ENCODE measurements around the gene KCNQ1OT1. TPM values are rescaled to one million over a fixed set of nuclear protein-coding genes. Genes with fewer than 3 reads are reported as not detected.

KCNQ1OT1 gene
- total RNA-seq, 1 donor from 2014 or later = 1.6 TPM

DNA sequence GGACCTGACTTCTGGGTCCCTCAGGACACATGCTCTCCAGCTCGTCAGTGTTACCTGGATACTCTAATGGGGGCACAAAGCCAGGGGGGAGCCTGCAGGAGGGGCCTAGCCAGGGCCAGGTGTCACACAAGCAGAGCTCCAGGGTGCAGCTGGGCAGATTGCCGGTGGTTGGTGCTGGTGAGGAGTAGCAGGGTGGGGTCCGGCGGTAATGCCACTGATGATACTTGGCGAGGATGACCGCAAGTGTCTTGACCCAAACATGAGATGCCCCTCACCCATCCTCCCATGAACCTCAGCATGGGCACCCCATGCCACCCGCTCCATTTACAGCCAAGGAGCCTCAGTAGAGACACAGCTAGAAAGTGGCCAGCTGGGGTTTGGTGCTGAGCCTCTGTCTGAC is 15.1 kb upstream of the KCNQ1OT1 start:
- no peak overlapping the region for H3K27ac ChIP-seq
- no peaks in the 10 kb centered on the region for H3K36me3 ChIP-seq
- DNase-seq = no peak
- H3K9me3 ChIP-seq = no peaks in the 10 kb centered on the region
- no peaks in the 10 kb centered on the region for H3K4me1 ChIP-seq
- intact Hi-C loops (cut with DNase I) = no loop called here
- H3K4me3 ChIP-seq = no peak overlapping the region
- no peak for ATAC-seq
- H3K27me3 ChIP-seq (ENCODE audit: low read depth) = no peaks in the 10 kb centered on the region
- TF ChIP-seq, protein P1, sequence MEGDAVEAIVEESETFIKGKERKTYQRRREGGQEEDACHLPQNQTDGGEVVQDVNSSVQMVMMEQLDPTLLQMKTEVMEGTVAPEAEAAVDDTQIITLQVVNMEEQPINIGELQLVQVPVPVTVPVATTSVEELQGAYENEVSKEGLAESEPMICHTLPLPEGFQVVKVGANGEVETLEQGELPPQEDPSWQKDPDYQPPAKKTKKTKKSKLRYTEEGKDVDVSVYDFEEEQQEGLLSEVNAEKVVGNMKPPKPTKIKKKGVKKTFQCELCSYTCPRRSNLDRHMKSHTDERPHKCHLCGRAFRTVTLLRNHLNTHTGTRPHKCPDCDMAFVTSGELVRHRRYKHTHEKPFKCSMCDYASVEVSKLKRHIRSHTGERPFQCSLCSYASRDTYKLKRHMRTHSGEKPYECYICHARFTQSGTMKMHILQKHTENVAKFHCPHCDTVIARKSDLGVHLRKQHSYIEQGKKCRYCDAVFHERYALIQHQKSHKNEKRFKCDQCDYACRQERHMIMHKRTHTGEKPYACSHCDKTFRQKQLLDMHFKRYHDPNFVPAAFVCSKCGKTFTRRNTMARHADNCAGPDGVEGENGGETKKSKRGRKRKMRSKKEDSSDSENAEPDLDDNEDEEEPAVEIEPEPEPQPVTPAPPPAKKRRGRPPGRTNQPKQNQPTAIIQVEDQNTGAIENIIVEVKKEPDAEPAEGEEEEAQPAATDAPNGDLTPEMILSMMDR (IDR thresholded peaks at IDR 0.05) = no peak

DNA sequence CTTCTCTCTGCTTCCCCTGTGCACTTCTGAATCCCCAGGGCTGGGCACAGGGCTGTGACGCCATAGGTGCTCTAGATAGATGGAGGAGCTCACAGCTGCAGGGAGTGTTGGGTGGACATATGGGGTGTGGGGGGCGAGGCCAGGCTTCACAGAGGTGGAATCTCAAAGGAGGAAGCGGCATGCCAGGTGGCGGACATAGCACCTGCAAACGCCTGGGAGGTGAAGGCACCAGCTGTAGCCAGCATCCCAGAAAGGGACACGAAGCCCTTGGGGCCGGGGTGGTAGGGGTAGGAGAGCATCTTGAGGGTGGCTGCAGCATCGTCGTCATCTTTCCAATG is 14.6 kb upstream of the KCNQ1OT1 start:
- no peak for ATAC-seq
- Histone ChIP-seq H3K27ac (no peak overlapping the region), H3K27me3 (ENCODE audit: low read depth) (no peaks in the 10 kb centered on the region), H3K4me1 (no peaks in the 10 kb centered on the region), H3K36me3 (no peaks in the 10 kb centered on the region), H3K9me3 (no peaks in the 10 kb centered on the region), H3K4me3 (no peak overlapping the region)
- DNase-seq = no peak
- TF ChIP-seq, protein P1 (IDR thresholded peaks at IDR 0.05) = no peak
- intact Hi-C loops (cut with DNase I) = no loop called here

DNA sequence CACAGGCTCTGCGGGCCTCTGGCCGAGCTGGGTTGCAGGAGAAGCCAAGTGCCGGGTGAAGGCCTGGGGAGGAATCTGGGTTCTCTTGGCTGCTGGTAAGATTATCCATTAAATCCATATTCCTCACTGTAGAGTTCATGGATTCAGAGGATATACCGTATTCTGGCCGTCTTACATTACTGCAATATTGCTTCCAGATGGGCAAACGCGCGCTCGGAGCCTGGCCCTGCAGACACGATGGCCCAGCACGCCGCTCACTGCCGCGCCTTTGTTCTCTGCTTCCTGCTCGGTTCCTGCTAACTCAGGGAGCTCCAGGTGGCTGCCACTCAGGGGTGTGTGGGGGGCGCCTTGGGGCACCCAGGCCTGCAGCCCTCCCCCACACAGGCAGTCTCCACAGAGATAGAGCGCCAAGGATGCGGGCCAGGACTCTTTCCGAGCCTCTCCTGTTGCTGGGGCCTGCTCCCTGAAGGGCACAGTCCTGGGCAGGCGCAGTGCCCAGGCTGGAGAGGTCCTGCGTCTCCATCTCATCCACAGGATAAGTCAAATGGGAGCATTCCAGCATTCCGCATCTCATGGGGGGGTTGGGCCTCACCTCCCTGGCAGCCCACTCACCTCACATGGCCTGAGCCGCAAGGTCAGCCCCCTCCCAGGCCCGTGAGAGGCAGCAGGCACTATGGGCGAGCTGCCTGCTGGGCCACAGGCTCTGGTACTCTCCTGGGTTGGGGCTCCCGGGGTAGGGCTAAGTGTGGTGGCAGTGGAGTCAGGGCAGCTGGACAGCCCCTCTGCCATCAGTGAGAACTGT is 14.1 kb upstream of the KCNQ1OT1 start:
- ATAC-seq = no peak
- TF ChIP-seq, protein P1 (IDR thresholded peaks at IDR 0.05) = no peak
- no peak overlapping the region for H3K4me3 ChIP-seq

DNA sequence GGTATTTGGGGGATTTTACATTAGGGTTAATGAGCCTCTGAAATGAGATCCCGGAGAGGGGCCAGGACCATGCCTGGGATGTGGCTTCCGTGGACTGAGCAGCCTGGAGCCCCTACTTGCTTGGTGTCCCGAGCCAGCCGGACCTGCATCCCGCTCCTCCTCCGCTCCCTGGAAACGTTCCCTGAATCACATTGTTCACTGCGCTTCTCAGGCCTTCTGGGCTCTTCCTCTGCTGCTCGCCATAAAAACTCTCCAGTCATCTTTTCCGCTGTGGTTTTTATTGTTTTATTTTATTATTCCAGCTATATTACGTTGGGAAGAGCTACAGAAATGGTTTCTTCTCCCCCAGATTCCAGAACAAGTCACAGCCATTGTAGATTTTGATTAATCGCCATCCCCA is 13.3 kb upstream of the KCNQ1OT1 start:
- DNase-seq = no peak
- intact Hi-C loops (cut with DNase I) = no loop called here
- no peak for ATAC-seq
- Histone ChIP-seq H3K27me3 (ENCODE audit: low read depth) (no peaks in the 10 kb centered on the region), H3K4me1 (no peaks in the 10 kb centered on the region), H3K4me3 (no peak overlapping the region), H3K9me3 (no peaks in the 10 kb centered on the region), H3K27ac (no peak overlapping the region), H3K36me3 (no peaks in the 10 kb centered on the region)
- TF ChIP-seq, protein P1 (IDR thresholded peaks at IDR 0.05) = no peak

More for the DNA sequence above, 14.1 kb upstream of the KCNQ1OT1 start:
- Histone ChIP-seq H3K36me3 (no peaks in the 10 kb centered on the region), H3K27ac (no peak overlapping the region), H3K4me1 (no peaks in the 10 kb centered on the region), H3K9me3 (no peaks in the 10 kb centered on the region), H3K27me3 (ENCODE audit: low read depth) (no peaks in the 10 kb centered on the region)
- DNase-seq = no peak
- intact Hi-C loops (cut with DNase I) = no loop called here

DNA sequence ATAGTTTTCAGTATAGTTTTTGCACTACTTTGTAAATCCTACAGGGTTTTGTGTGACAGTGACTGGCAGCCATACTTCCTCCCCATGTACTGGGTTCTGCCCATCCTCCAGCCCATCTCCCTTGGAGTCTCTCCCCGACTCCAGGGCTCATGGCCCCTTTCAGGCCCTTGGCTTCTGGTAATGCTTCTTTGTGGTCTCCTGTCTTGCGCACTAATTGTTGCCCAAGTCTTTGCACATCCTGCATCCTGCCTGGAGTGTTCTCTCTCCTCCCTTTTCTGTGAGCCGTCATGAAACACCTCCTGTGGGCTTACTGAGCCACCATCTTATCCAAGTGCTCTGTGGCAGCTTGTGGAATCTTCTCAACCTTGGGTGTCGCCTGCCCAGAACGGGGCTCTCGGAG is 11.4 kb upstream of the KCNQ1OT1 start:
- Histone ChIP-seq H3K27me3 (ENCODE audit: low read depth) (no peaks in the 10 kb centered on the region), H3K9me3 (no peaks in the 10 kb centered on the region), H3K36me3 (no peaks in the 10 kb centered on the region), H3K4me3 (no peak overlapping the region), H3K27ac (no peak overlapping the region), H3K4me1 (no peaks in the 10 kb centered on the region)
- no peak for ATAC-seq
- intact Hi-C loops (cut with DNase I) = no loop called here
- TF ChIP-seq, protein P1 (IDR thresholded peaks at IDR 0.05) = no peak
- DNase-seq = no peak
